ENCODE results near the gene ARID5B.
A peak's percentile ranks its signal among the peaks of the same experiment; 100 is the strongest.

The ARID5B gene

GRCh38 chr10:61883371-61884025 lies 18.0 kb upstream of the ARID5B start:
- no peak for DNase-seq

- DNase-seq: no peak
Measured at GRCh38 chr10:61887772-61888171, 13.7 kb upstream of the ARID5B start.

GRCh38 chr10:61888744-61889143 lies 12.8 kb upstream of the ARID5B start:
- DNase-seq: no peak

GRCh38 chr10:61890430-61890829 lies 11.1 kb upstream of the ARID5B start:
- DNase-seq: no peak

- DNase-seq: no peak
Measured at GRCh38 chr10:61890881-61891409, 10.6 kb upstream of the ARID5B start.

GRCh38 chr10:61891906-61892585 lies 9.5 kb upstream of the ARID5B start:
- DNase-seq: no peak

- DNase-seq: no peak
Measured at GRCh38 chr10:61892961-61893360, 8.5 kb upstream of the ARID5B start.

GRCh38 chr10:61894133-61894532 lies 7.4 kb upstream of the ARID5B start:
- no peak for DNase-seq

GRCh38 chr10:61895898-61896600 lies 5.5 kb upstream of the ARID5B start:
- no peak for DNase-seq

- DNase-seq: peak; percentile 45 to 56
Measured at GRCh38 chr10:61896854-61897661, 4.4 kb upstream of the ARID5B start.

GRCh38 chr10:61897671-61898434 lies 3.6 kb upstream of the ARID5B start:
- DNase-seq: no peak

GRCh38 chr10:61898435-61898778 lies 3.1 kb upstream of the ARID5B start:
- DNase-seq: no peak

GRCh38 chr10:61899069-61899531 lies 2.4 kb upstream of the ARID5B start:
- DNase-seq: peak; percentile 31 to 36

GRCh38 chr10:61899663-61899996 lies 1.9 kb upstream of the ARID5B start:
- peak in 1 of 2 experiments; percentile 33 for DNase-seq

- peak; percentile 55 to 70 for DNase-seq
Measured at GRCh38 chr10:61899997-61900828, 1.3 kb upstream of the ARID5B start.

GRCh38 chr10:61901829-61902444 lies 438 bp downstream of the ARID5B start:
- no peak for DNase-seq

GRCh38 chr10:61902445-61903220 lies 1.1 kb downstream of the ARID5B start:
- DNase-seq: peak; percentile 42 to 49

- DNase-seq: peak; percentile 16 to 55
Measured at GRCh38 chr10:61903221-61903927, 1.9 kb downstream of the ARID5B start.

- DNase-seq: no peak
Measured at GRCh38 chr10:61903928-61904344, 2.4 kb downstream of the ARID5B start.
